ENCODE measurements around the gene RTRAF.

RTRAF gene

DNA sequence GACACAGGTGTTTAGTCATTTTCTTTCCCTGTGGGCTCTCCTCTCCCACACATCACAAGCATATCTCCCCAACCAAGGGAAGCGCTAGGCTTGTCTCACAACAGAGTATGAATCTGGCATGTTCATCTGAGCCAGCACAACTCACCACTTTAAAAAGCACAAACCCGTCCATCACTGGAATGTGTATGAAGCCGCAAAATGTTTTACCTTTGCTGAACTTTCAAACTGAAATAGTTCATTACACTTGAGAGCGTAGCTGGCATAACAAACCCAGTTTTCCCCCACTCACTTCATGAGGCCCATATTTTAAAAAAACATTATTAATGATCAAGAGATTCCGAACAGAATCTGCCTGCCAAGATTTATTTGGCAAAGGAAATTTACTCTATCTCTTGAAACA is 63.7 kb downstream of the RTRAF start:
- DNase-seq (ENCODE audit: extremely low spot score) = no peak
- CTCF ChIA-PET = interaction anchor here (2.2 kb wide), 1 partner anchor 9 kb away, joined by 6 read pairs; no protein-coding TSS in a partner anchor
- POLR2A ChIA-PET = no interaction called here
- TF ChIP-seq, protein P1, sequence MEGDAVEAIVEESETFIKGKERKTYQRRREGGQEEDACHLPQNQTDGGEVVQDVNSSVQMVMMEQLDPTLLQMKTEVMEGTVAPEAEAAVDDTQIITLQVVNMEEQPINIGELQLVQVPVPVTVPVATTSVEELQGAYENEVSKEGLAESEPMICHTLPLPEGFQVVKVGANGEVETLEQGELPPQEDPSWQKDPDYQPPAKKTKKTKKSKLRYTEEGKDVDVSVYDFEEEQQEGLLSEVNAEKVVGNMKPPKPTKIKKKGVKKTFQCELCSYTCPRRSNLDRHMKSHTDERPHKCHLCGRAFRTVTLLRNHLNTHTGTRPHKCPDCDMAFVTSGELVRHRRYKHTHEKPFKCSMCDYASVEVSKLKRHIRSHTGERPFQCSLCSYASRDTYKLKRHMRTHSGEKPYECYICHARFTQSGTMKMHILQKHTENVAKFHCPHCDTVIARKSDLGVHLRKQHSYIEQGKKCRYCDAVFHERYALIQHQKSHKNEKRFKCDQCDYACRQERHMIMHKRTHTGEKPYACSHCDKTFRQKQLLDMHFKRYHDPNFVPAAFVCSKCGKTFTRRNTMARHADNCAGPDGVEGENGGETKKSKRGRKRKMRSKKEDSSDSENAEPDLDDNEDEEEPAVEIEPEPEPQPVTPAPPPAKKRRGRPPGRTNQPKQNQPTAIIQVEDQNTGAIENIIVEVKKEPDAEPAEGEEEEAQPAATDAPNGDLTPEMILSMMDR (IDR thresholded peaks at IDR 0.05; ENCODE audit: control extremely low read depth, extremely low read depth, low read depth, missing control alignments) = no peak

DNA sequence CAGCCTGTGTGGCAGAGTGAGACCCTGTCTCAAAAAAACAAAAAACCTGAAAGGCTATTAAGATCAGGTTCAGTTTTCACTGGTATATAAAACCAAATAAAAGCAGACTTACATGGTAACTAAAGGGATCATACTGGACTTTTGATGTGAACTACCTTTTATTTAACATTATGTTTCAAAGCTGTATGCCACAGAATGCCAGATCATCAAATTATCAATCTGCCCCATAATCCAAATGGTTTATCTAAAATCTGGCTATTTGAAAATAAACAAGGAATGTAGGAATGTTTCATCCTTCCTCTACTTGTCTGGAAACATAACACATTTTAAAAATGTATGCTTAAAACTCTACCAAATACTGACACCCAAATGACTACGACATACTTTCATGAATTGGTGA is 65.3 kb downstream of the RTRAF start:
- TF ChIP-seq, protein P1 (IDR thresholded peaks at IDR 0.05; ENCODE audit: control extremely low read depth, extremely low read depth, low read depth, missing control alignments) = no peak
- CTCF ChIA-PET = no interaction called here
- no peak for DNase-seq (ENCODE audit: extremely low spot score)
- POLR2A ChIA-PET = no interaction called here

DNA sequence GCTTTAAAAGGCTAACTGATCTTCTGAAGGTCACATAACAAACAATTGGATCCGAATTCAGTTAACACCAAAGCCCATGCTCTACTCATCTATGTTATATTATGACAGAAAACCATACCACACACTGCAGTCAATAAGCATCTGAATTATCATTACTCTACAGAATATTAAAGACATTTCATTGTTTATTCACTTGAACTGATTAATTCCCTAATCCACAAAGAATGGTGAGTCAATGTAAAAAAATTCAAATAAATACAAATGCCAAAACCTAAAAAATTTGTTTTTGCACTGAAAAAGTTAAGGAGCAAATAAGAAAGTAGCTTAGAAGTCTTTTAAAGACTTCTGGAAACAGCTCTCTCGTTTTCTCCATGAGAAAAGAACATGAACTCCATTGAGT is 65.8 kb downstream of the RTRAF start:
- DNase-seq (ENCODE audit: extremely low spot score) = no peak
- POLR2A ChIA-PET = no interaction called here
- CTCF ChIA-PET = no interaction called here
- TF ChIP-seq, protein P1 (IDR thresholded peaks at IDR 0.05; ENCODE audit: control extremely low read depth, extremely low read depth, low read depth, missing control alignments) = no peak

DNA sequence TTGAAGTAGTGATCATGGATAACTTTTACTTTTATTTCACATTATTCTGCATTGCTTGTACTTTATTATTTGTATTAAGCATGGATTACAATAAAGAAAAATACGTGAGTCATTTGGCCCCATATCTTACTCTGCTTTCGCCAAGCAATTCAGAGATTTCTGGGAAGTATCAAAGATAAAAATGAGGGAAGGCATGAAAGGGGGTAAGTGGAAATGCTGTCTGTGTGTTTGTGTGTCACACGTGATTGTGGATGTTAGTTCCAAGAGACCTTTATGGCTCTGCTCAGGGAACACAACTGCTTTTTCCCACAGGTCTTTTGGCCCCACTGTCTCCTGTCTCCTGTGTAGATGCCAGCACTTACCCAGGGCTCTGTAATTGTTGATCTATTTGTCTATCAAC is 69.0 kb downstream of the RTRAF start:
- TF ChIP-seq, protein P1 (IDR thresholded peaks at IDR 0.05; ENCODE audit: control extremely low read depth, extremely low read depth, low read depth, missing control alignments) = no peak
- ChIA-PET CTCF (interaction anchor here (1.9 kb wide), 1 partner anchor 25 kb away, joined by 7 read pairs; no protein-coding TSS in a partner anchor), POLR2A (no interaction called here)
- no peak for DNase-seq (ENCODE audit: extremely low spot score)

DNA sequence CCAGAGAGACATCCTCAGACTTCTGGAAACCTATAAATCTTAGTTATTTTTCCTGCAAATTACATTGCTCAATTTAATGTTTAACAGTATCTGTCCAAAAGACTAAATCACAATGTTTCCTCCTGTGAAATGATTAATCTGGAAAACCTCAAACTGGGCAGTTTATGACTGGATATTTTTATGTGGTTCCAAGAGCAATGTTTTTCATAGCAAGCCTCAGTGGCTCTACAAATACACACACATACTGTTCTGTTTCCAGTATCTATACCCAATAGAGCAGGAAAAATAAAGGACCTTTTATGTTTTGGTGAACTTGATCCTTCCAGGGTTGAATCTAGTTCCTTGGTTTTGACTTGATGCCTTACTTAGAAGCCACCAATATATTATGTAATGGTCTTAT is 70.3 kb downstream of the RTRAF start:
- ChIA-PET CTCF (interaction anchor here (1.2 to 1.9 kb wide), 2 partner anchors 8 to 24 kb away, joined by 3 to 7 read pairs; no protein-coding TSS in a partner anchor), POLR2A (no interaction called here)
- DNase-seq (ENCODE audit: extremely low spot score) = no peak
- TF ChIP-seq, protein P1 (IDR thresholded peaks at IDR 0.05; ENCODE audit: control extremely low read depth, extremely low read depth, low read depth, missing control alignments) = no peak

DNA sequence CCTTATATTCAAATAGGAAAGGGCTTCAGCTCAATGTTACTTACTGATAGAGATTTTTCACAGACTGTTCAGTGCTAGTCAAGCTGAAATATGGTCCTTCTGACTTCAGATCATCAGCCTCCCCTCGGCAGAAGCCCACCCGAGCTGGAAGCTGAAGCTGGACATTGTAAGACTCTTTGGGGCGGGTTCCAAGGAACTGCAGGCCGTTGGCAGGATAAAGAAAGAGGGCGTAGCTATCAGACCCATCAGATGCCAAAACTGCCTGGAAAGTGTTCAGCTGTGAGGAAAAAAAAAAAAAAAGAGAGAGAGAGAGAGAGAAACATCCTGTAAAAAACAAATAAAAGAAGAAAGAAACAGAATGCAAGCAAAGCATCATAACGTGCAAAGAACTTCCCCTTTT is 70.7 kb downstream of the RTRAF start:
- no peak for DNase-seq (ENCODE audit: extremely low spot score)
- ChIA-PET CTCF (interaction anchor here (1.2 to 1.9 kb wide), 2 partner anchors 9 to 23 kb away, joined by 3 to 7 read pairs; no protein-coding TSS in a partner anchor), POLR2A (no interaction called here)
- TF ChIP-seq, protein P1 (IDR thresholded peaks at IDR 0.05; ENCODE audit: control extremely low read depth, extremely low read depth, low read depth, missing control alignments) = no peak
